Epithelial cell of esophagus (primary cell): ENCODE data around the gene GNG7.
A peak's percentile ranks its signal among the peaks of the same experiment; 100 is the strongest.
"Not testable (repeated sequence)": the region's sequence is repeated elsewhere in the genome, so short reads cannot be mapped to it uniquely, and the experiment has no call there.

Experiments used
- DNase-seq: peaks from one replicate; pipeline ENCODE4 v3.0.0; 2010; ENCODE audit warnings: low read depth
- H3K4me3 ChIP-seq: 2 replicates; pipeline ENCODE4 v1.5.1; 2011; ENCODE audit warnings: mild to moderate bottlenecking, low read length, control low read depth
- CTCF ChIP-seq: IDR thresholded peaks from 2 replicates; pipeline ENCODE4 v1.5.1; 2011; ENCODE audit warnings: low read depth, mild to moderate bottlenecking, low read length, control low read depth, inconsistent platforms; ENCODE audit not compliant: insufficient read depth; ENCODE audit errors: missing control alignments

GNG7 gene

GRCh38 chr19:2584002-2584401 lies 118.5 kb downstream of the GNG7 start:
- H3K4me3 ChIP-seq, result no peak overlapping the region
- TF ChIP-seq CTCF, result no peak
- no peak for DNase-seq

- no peak overlapping the region for H3K4me3 ChIP-seq
- no peak for TF ChIP-seq CTCF
- DNase-seq, result no peak
These were observed 119.2 kb downstream of the GNG7 start for GRCh38 chr19:2582984-2583956.

GRCh38 chr19:2580396-2580795 lies 122.1 kb downstream of the GNG7 start:
- DNase-seq, H3K4me3 ChIP-seq: not testable (repeated sequence)

GRCh38 chr19:2579678-2580280 lies 122.7 kb downstream of the GNG7 start:
- H3K4me3 ChIP-seq, result no peak overlapping the region
- TF ChIP-seq CTCF, result no peak
- no peak for DNase-seq

- peak; percentile 77 for TF ChIP-seq CTCF
- peak overlapping the region; percentile 38 for H3K4me3 ChIP-seq
- DNase-seq, result peak; percentile 78
These were observed 123.4 kb downstream of the GNG7 start for GRCh38 chr19:2578901-2579677.

- H3K4me3 ChIP-seq, result peak overlapping the region; percentile 38
- peak; percentile 35 for DNase-seq
- no peak for TF ChIP-seq CTCF
These were observed 124.1 kb downstream of the GNG7 start for GRCh38 chr19:2578391-2578890.
